ENCODE results near the gene GEMIN4. TPM values are rescaled to one million over a fixed set of nuclear protein-coding genes. Genes with fewer than 3 reads are reported as not detected.
A peak's percentile ranks its signal among the peaks of the same experiment; 100 is the strongest.

The GEMIN4 gene
- total RNA-seq, 1 donor from 2014 or later, result 34.5 TPM

DNA sequence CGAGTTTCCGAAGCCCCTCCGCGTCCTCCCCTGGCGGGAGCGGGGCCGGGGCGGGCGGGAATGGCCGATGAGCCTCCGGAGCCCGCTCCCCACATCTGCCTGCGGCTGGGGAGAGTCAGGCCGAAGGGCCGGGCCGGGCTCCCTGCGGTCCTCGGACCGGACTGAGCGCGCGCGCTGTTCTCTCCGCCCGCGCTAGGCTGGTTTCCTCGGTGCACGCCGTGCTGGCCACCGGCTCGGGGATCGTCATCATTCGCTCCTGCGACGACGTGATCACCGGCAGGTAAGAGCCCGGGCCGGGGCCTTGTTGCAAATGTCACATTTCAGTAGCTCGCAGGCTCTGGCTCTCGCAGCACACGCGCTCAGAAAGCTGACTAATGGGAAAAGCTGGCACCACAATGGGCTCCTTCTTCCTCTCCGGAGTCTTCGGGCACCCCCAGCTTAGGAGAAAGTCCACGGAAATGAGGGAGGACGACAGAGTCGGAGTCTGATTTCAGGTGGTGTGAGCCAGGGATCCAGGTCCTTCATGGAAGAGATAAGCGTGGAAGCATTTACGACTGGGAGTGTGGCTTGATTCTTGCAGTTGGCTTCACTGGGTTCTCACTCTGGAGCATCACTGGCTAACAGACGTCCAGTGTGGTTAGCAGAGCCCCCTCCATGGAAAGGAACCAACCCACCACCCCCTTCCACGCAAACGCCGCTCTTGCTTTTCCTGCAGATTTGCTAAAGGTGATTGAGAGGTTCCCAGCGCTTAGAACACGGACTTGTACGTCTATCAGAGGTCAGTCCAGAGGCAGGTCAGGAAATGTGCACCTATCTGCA, 19.0 kb downstream of the GEMIN4 start:
- H3K27ac Mint-ChIP-seq, result peak overlapping the region; percentile 86
- peaks cover 19% of the 10 kb centered on the region for H3K4me1 Mint-ChIP-seq (ENCODE audit: unreplicated experiment)
- H3K36me3 Mint-ChIP-seq, result peaks cover 11% of the 10 kb centered on the region
- H3K27me3 Mint-ChIP-seq, result no peaks in the 10 kb centered on the region
- peak; percentile 74 for DNase-seq (ENCODE audit: extremely low spot score, unreplicated experiment)
- peak overlapping the region; percentile 94 for H3K4me3 Mint-ChIP-seq
- H3K9me3 Mint-ChIP-seq, result no peaks in the 10 kb centered on the region
- TF ChIP-seq, protein P1, sequence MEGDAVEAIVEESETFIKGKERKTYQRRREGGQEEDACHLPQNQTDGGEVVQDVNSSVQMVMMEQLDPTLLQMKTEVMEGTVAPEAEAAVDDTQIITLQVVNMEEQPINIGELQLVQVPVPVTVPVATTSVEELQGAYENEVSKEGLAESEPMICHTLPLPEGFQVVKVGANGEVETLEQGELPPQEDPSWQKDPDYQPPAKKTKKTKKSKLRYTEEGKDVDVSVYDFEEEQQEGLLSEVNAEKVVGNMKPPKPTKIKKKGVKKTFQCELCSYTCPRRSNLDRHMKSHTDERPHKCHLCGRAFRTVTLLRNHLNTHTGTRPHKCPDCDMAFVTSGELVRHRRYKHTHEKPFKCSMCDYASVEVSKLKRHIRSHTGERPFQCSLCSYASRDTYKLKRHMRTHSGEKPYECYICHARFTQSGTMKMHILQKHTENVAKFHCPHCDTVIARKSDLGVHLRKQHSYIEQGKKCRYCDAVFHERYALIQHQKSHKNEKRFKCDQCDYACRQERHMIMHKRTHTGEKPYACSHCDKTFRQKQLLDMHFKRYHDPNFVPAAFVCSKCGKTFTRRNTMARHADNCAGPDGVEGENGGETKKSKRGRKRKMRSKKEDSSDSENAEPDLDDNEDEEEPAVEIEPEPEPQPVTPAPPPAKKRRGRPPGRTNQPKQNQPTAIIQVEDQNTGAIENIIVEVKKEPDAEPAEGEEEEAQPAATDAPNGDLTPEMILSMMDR (conservative IDR thresholded peaks at IDR 0.05), result no peak

DNA sequence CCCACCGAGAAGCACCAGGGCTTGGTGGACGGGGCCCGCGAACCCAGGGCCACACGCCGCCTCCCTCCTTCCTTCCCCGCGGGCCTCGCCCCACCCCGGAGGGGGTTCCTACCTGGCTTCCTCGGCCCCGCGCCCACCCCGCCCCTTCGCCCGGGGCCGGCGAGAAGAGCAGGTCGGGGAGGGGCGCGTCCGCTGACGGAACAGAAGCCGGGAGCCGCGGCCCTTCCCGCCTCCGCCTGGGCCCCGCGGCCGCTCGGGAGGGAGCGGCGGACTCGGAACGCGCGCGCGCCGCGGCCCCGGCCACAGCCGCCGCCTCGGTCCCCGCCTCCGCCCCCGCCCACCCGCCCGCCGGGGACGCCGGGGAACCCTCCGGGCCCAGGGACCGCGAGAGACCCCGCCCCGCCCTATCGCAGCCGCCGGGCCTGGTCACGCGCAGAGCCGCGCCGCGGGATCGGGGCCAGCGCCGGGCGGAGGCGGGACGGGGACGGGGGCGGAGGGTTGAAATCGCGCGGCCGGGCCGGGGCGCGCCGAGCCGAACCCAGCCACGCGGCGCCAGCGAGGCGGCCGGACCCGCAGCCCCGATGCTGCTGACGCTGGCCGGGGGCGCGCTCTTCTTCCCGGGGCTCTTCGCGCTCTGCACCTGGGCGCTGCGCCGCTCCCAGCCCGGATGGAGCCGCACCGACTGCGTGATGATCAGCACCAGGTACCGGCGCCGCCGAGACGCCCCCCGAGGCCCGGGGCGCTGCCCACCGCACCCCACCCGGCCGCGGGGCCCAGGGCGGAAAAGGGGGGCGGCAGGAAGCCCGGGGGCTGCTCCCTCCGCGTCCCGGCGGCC, 19.8 kb downstream of the GEMIN4 start, which contains the start of gene TLCD3A:
TLCD3A (plus strand) TSS at position 530 of the 835 bp plus-strand sequence; CDS start at position 582, 52 bp downstream.
- H3K9me3 Mint-ChIP-seq, result no peaks in the 10 kb centered on the region
- H3K4me1 Mint-ChIP-seq (ENCODE audit: unreplicated experiment), result peaks cover 19% of the 10 kb centered on the region
- H3K4me3 Mint-ChIP-seq, result peak within 1 kb of the TSS; percentile 94
- DNase-seq (ENCODE audit: extremely low spot score, unreplicated experiment), result peak; percentile 83
- peak within 1 kb of the TSS; percentile 86 for H3K27ac Mint-ChIP-seq
- H3K27me3 Mint-ChIP-seq, result no peaks in the 10 kb centered on the region
- H3K36me3 Mint-ChIP-seq, result peaks cover 11% of the 10 kb centered on the region
- TF ChIP-seq, protein P1 (conservative IDR thresholded peaks at IDR 0.05), result no peak

DNA sequence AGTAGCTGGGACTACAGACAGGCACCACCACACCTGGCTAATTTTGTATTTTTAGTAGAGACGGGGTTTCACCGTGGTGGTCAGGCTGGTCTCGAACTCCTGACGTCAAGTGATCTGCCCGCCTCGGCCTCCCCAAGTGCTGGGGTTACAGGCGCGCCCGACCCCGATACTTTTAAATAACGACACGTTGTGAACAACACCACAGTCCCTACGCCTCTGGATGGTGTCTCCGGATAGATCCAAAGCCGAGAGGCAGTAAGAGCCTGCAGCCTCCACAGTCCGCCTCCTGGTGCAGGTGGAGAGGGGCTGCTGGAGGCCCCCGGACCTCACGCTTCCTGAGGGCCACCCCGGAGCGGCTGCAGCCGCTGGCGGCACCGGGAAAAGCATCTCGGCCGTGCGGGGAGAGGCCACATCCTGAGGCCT, 20.4 kb downstream of the GEMIN4 start:
- TF ChIP-seq, protein P1 (conservative IDR thresholded peaks at IDR 0.05), result peak; percentile 22
- DNase-seq (ENCODE audit: extremely low spot score, unreplicated experiment), result no peak
- Mint-ChIP-seq H3K4me3 (peak overlapping the region; percentile 83), H3K4me1 (ENCODE audit: unreplicated experiment) (peaks cover 23% of the 10 kb centered on the region), H3K36me3 (peaks cover 11% of the 10 kb centered on the region), H3K27me3 (no peaks in the 10 kb centered on the region), H3K9me3 (no peaks in the 10 kb centered on the region), H3K27ac (peak overlapping the region; percentile 53)

DNA sequence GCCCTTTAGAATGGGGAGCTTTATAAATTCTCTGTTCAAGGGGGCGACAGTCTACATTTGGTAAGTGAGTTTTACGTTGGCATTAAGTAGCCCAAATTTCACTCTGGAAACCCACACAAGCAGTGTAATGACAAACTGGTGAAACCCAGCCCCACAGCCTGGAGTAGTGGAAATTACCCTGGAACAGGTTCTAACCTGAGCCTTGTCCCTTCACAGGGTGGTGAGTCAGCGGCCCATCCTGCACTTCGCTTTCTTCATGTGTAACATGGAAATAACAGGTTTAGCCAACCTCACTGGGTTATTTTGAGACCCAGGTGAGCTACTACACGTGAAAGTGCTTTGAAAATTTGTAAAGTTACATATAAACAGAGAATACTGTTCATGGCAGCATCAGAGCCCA, 23.2 kb downstream of the GEMIN4 start:
- H3K4me3 Mint-ChIP-seq, result no peak overlapping the region
- TF ChIP-seq, protein P1 (conservative IDR thresholded peaks at IDR 0.05), result no peak
- no peaks in the 10 kb centered on the region for H3K9me3 Mint-ChIP-seq
- no peak overlapping the region for H3K27ac Mint-ChIP-seq
- no peaks in the 10 kb centered on the region for H3K36me3 Mint-ChIP-seq
- H3K27me3 Mint-ChIP-seq, result peaks cover 4% of the 10 kb centered on the region
- DNase-seq (ENCODE audit: extremely low spot score, unreplicated experiment), result no peak
- peaks cover 15% of the 10 kb centered on the region for H3K4me1 Mint-ChIP-seq (ENCODE audit: unreplicated experiment)

DNA sequence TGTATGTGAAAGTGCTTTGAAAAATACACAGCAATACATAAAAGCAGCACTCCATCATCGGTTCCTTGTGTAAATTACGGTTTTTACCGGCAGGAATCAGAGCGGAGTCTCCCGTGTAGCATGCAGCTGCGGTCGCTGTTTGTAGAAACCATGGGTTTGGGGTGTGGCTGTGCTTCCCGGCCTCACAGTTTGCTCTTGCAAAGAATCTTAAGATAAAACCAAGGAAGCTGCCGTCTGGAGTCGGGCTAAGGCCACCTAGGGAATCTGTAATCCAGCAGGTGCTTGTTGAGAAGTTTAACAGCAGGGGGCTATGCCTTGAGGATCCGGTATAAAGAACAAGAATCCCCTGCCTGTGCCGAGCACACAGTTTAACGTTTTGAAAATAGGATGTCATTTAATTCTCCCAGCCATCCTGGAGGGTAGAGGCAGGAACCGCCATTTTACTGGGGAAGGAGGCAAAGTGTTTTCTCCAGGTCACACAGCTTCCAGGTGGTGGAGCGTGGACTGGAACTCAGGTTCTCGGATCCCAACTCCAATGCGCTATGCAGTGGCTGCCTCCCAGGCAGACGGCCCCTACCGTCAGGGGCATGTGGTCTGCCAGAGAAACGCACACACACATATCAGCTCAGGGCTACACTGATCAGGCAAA, 25.7 kb downstream of the GEMIN4 start:
- Mint-ChIP-seq H3K36me3 (no peaks in the 10 kb centered on the region), H3K9me3 (no peaks in the 10 kb centered on the region), H3K27ac (peak overlapping the region; percentile 74), H3K4me1 (ENCODE audit: unreplicated experiment) (peaks cover 8% of the 10 kb centered on the region), H3K27me3 (peaks cover 4% of the 10 kb centered on the region), H3K4me3 (peak overlapping the region; percentile 39)
- TF ChIP-seq, protein P1 (conservative IDR thresholded peaks at IDR 0.05), result peak; percentile 15
- no peak for DNase-seq (ENCODE audit: extremely low spot score, unreplicated experiment)
